Measurements from ENCODE around the gene SUMO4.

Gene SUMO4

DNA sequence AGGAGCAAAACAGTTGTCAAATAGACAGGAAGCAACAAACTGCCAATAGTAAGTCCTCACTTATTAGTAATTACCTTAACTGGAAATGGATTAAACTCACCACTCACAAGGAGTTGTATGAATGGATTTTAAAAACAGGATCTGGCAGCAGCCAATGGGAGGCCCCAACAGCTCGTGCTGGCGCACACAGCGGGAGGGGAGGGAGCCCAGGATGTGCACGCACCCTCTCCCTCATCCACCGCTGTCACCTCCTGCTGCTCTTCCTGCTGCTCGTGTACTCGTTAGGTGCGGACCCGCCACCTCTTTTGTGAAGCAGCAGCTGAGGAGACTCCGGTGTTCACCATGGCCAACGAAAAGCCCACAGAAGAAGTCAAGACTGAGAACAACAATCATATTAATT lies at the start of gene SUMO4:
Gene SUMO4, plus strand, starts transcription at position 213 of the 400 bp plus-strand sequence. Its CDS starts 130 bp downstream, at position 343.
- no peak for DNase-seq (ENCODE audit: low read depth)

DNA sequence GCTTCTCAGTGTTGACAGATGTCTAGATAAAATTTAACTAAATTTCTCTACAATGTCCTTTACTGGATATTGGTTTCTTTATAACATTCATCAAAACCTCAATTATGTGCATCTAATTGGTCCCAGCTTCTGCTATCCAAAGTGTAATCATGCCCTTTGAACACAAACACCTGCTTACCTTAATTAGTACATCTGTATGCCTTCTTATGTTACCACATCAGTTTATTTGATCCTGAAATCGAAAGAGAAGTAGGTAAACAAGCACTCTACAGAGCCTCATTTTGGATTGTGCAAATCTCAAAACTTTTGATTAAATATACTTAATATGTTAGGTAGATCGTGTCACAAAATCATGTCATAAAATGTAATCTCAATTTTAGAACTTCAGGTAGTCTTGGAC lies 46.1 kb upstream of the SUMO4 start:
- DNase-seq (ENCODE audit: low read depth): no peak

DNA sequence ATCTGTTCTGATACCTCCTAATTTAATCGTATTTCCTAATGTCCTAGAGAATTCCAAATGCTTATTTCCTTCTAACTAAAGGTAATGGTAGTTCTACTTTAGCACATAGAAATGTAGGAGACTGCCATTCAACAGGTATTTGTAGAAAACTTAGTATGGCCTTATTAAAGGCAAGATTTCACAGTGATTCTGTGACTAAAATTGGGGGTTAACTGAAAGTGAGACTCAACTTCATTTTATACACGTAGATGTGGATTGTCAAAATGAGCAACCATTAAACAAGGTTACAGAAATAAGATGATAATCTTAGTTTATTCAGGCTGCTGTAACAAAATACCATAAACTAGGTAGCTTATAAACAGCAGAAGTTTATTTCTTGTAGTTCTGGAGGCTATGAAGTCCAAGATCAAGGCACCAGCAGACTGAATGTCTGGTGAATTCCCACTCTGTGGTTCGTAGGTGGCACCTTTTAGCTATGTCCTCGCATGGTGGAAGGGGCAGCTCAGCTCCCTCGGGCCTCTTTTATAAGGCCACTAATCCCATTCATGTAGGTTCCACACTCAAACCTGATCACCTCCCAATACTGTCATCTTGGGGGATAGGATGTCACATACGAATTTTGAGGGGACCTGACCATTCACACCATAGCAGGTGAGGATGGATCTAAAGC lies 43.8 kb upstream of the SUMO4 start:
- DNase-seq (ENCODE audit: low read depth): no peak

DNA sequence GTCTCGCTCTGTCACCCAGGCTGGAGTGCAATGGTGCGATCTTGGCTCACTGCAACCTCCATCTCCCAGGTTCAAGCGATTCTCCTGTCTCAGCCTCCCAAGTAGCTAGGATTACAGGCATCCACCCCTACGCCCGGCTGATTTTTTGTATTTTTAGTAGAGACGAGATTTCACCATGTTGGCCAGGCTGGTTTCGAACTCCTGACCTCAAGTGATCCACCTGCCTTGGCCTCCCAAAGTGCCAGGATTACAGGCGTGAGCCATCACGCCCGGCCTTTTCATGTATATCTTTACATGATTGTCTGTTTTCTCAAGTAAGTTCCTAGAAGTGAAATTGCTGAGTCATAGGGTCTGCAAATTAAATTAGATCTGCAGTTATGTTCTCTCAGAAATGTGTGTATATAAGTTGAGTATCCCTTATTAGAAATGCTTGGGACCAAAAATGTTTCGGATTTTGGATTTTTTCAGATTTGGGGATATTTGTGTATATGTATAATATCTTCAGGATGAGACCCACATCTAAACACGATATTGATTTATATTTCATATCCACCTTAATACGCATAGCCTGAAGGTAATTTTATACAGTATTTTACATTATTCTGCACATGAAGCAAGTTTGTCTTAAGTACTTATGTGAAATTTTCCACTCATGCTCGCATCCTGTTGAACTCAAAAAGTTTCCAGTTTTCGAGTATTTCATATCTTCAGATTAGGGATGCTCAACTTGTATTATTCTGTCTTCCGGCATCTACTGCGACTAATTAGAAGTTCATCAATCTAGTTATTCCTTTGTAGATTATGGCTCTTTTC lies 42.1 kb upstream of the SUMO4 start:
- DNase-seq (ENCODE audit: low read depth): no peak

DNA sequence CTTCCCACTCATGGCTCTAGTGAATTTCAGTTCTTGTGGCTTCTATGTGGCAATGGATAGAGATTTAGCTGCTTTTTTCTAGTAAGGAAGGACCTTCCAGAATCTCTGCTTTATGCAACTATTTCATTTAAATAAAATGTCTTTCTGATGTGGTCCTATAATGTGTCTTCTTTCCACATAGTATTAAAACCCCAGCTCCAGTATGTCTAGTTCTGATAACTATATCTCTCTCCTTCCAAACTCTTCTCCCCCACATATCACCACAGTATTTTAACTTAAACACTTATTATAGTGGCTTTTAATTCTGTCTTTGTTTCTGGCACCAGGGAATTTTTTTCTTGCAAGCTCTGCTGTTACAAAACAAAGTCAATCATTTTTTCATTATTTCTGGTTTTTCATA lies 40.6 kb upstream of the SUMO4 start:
- no peak for DNase-seq (ENCODE audit: low read depth)

DNA sequence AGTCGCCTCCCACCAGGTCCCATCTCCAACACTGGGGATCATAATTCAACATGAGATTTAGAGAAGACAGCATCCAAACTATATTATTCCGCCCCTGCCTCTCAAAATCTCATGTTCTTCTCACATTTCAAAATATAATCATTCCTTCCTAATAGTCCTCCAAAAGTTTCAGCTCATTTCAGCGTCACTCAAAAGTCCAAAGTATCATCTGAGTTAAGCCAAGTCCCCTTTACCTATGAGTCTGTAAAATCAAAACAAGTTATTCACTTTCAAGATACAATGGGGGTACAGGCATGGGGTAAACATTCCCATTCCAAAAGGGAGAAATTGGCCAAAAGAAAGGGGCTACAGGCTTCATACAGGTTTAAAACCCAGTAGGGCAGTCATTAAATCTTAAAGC lies 39.5 kb upstream of the SUMO4 start:
- no peak for DNase-seq (ENCODE audit: low read depth)

DNA sequence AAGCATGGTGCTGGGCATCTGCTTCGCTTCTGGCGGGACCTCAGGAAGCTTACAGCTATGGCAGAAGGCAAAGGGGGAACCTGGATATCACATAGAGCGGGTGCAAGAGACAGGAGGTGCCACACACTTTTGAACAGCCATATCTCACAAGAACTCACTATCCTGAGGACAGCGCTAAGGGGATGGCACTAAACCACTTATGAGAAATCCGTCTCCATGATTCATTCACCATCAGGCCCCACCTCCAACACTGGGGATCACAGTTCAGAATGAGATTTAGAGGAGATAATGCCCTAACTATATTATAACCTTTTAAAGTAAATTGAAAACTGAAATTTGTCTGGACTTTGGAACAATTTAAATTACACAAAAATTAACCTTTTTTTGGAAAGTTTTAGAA lies 37.8 kb upstream of the SUMO4 start:
- no peak for DNase-seq (ENCODE audit: low read depth)

DNA sequence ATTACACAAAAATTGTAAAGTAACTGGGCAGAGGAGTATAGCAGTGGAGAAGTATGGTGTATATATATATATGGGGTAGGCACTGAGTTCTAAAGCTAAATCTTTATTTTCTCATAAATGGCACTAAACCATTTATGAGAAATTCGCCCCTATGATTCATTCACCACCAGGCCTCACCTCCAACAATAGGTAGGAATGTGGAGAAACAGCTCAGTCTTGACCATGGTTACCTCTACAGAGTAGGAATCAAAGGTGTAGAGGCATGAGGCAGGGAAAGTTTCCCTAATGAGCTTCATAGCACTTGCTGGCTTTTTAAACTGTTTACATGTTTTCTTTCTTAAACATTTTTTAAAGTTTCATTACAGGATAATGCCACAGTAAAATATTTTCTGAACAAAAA lies 36.9 kb upstream of the SUMO4 start:
- no peak for DNase-seq (ENCODE audit: low read depth)

DNA sequence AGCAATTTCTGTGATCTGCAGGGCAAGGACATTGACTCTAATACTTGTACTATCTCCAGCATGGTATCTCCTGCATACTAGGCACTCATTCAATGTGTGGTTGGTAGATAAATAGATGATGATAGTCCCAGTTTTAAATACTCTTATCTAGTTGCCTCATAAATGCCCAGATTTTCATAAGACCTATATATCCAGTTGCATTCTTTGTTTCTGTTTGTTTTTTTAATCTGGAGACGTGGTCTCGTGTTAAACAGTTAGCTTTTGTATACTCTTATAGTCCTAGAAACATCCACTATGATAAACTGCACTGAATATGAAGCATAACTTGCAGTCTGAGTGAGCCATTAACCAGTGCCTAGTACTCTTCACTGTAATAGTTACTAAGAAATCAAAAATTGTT lies 35.5 kb upstream of the SUMO4 start:
- DNase-seq (ENCODE audit: low read depth): no peak

DNA sequence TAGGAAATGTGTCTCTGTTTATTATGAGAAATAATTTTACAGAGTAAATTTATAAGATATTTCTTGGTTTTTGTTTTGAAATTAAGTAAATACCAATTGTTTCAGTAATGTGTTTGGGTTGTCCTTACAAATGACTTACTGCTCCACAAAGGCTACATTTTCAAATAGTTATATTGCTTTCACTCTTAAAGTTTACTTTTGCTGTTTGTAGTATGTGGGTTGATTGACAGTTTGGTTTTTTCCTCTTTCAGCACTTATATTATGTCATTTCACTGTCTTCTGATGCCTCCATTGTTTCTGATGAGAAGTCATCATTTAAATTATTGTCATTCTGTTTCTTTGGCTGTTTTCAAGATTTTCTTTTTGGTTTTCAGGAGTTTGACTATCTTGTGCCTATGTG lies 34.9 kb upstream of the SUMO4 start:
- DNase-seq (ENCODE audit: low read depth): no peak

DNA sequence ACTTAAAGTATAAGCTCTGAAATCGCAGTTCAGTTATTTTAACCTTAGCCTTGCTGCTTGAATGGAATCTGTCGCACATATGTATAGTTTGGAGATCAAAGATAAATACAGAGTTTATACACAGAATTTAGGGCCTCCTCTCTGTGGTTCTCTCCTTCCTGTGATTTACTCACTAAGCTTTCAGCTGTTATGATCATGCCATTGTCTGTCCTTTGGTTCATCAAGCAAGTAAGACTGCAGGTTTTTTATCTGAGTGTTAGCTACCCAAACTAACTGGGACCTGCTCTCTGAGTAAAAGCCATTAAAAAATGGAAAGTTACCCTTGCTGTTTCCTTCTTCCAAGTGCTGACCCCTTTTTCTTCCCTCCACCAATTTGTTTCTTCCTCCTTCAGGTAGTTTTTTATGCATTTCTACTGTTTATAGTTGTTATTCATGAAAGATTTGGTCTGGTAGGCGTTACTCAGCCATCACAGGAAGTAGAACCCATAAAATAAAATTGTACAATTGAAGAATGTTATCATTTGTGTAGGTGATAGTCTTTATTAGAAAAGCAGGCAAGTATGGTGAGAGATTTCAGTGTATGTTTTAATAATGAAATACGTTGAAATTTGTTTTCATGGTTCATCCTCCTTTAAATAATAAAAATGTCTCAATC lies 33.7 kb upstream of the SUMO4 start:
- no peak for DNase-seq (ENCODE audit: low read depth)

DNA sequence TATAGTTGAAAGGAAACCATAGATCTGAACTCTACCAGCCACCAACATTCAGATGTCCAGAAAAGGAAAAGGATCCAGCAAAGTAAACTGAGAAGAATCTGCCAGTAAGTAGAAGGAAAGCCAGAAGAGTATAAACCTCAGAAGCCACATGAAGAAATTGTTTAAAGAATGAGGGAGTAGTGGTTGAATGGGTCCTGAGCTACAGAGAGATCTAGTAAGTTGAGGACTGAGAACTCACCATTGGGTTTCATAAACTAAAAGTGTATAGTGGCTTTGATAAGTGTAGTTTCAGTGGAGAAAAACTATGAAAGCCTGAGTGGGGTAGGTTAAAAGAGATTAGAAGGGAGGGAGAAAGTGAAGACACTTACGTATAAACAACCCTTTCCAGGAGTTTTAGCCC lies 32.0 kb upstream of the SUMO4 start:
- no peak for DNase-seq (ENCODE audit: low read depth)

DNA sequence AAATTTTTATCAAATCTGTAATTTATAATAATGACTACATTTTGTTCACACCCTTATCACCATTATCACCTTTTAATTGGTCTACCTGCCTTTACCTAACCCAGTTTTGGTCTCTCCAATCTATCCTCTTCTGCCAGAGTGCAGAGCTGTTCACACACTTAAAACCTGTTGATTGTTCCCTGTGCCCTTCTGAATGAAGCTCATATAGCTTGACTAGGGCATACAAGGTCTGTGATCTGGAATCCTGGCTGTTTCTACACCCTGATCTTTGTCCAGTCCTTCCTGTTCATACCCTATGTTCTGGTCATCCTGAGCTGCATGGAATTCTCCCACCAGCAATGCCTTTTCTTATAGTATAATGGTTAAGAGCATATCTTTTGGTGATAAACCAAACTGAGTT lies 28.9 kb upstream of the SUMO4 start:
- no peak for DNase-seq (ENCODE audit: low read depth)

DNA sequence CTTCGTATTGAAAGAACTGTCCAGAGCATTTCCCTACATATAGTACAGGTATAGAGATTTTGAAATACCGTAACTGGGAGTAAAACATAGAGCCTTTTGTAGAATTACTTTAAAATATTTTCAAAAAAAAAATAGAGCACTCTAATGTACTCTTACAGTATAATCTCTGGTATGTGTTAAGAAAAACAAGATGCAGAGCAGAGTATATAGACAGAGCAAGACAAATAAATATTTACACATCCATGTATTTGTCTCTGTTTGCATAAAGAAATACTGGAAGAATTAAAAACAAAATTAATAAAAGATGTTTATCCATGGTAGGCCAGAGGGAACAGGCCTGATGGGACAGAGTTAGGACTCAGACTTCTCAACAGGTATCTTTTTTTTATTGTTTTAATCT lies 28.0 kb upstream of the SUMO4 start:
- DNase-seq (ENCODE audit: low read depth): no peak

DNA sequence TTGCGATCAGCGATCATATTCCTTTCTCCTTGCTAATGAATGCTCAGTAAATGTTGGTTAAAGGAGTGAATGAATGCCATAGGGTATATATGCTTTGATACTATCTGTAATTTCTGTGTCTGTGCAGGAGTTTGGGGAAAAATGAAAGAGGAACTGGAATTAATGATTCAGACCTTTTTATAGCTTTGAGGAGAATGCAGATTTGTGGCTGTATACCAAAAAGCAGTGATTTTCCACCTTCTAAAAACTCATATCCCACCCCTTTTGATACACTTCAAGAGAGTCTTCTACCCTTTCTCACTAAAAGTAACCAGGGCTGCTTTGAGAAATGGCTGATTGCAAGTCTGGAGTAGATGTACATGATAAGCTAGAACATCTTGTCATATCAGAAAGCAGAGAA lies 26.6 kb upstream of the SUMO4 start:
- DNase-seq (ENCODE audit: low read depth): no peak

DNA sequence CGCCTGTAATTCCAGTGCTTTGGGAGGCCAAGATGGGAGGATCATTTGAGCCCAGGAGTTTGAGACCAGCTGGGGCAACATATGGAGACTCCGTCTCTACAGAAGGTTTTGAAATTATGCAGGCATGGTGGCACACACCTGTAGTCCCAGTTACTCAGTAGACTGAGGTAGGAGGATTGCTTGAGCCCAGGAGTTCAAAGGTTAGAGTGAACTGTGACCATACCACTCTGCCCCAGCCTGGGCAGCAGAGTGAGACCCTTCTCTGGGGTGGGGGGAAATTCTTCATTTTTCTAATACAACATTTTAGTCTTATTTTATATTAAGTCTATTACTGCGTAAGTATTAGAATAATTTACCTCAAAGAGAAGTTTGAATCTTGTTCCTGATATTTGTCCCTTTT lies 20.1 kb upstream of the SUMO4 start:
- DNase-seq (ENCODE audit: low read depth): no peak

DNA sequence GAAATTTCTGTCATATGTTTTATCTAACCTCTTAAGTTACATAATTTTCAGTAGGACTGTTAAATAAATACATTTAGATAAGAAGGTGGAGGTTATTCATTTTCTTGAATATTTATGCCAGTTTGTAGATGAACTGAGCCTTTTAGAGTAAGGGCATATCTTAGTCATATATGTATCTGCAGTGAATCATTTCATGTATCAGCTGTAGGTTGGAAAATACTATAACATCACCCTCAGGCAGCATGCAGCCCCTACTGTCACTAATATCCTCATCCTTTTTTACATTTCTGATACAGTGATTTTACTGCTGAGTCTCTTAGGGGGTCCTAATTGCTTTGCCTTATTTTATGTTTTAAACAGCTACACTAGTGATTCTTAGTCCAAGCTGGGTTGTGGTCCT lies 19.5 kb upstream of the SUMO4 start:
- DNase-seq (ENCODE audit: low read depth): no peak

DNA sequence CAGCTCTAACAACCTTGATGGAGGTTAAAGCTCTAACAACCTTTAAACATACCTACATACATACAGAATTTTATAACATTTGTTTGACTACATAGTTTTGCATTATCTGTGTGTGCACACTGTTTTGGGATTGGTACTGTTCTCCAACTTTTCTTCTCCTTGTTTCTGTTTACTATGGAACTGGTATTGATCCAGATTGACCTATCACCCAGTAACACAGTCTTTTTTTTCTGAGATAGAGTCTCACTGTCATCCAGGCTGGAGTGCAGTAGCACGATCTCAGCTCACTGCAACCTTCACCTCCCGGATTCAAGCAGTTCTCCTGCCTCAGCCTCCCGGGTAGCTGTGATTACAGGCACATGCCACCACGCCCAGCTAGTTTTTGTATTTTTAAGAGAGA lies 16.7 kb upstream of the SUMO4 start:
- DNase-seq (ENCODE audit: low read depth): no peak

DNA sequence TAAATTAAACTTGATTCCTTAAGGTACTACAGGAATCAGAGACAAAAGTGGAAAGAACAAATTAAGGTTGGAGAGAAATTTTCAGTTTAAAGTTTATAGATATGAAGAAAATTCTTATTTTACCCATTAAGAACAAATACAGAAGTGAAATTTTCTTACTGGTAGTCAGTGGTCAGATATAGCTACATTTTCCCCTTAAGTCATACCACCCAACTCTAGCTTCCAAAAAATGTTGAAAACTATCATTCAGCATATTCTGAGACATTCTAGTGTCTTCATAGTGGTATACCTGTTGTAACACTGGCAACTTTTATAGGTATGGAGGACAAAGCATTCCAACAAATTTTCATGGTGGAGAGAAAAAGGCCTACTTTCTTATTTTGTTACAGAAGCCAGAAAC lies 15.6 kb upstream of the SUMO4 start:
- no peak for DNase-seq (ENCODE audit: low read depth)

DNA sequence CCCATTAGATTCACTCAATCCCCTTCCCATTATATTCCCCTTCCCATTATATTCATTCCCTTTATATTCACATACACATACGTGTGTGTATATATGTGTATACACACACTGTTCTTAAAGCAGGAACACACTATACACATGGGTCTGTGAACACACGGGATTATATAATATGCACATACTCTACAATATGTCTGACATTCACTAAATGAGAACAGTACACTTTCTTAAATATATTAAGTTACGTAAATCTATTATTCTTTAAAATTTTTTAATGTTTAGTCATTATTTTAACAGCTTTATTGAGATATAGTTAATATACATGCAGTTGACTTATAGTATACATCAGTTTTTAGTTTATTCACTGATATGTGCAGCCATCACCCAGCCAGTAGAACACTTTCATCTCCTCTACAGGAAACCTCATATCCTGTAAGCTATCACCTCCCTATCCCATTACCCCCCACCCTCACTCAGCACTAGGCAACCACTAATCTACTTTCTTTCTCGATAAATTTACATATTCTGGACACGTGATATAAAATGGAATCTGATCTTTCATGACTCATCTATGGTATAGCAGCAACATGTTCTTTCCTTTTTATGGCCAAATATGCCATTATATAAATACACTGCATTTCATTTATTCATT lies 13.9 kb upstream of the SUMO4 start:
- no peak for DNase-seq (ENCODE audit: low read depth)

DNA sequence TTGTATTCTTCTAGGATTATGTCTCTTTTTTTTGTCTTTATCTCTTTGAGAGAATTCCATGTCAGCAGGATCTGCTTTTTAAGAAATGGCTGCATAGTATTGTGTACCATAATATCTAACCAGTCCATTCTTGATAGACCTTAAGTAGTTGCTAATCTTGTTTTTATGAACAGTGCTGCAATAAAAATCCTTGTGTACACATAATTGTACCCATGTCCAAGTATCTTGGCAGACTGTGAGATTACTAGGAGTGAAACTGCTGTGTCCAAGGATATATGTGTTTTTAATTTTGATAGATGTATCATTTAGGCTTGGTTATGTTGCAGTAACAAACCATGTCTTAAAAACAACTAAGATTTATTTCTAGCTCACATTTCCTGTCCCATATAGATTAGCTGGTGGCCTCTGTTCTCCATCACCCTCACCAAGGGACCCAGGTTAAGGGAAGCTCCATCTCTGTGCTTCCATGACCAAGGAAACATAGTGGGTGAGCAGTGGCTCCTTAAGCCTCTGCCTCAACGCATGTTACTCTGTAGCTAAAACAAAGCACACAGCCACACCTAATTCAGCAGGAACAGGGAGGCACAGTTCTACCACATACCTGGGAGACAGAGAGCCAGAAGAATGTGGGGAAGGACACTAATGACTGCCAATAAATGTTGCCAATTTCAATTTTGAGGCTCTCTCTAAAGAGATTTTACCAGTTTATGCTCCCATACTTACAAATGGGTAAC lies 12.1 kb upstream of the SUMO4 start:
- no peak for DNase-seq (ENCODE audit: low read depth)
